OCI-LY7 (cell line): ENCODE measurements around the gene INHBB. TPM values are rescaled to one million over a fixed set of nuclear protein-coding genes. Genes with fewer than 3 reads are reported as not detected.

Source experiments
- BruUV-seq: library from RNA; stranded (reverse); fragments of 400-500 nt; replicated peaks from 2 replicates; lab custom pipeline; 2021; lab: Mats Ljungman, UMichigan
- CTCF ChIA-PET: fragments of 300-600 bp; sonication (Branson Sonifier 250); formaldehyde crosslinking; loops from one replicate; lab custom pipeline; 2022; ENCODE audit warnings: antibody characterized with exemption; ENCODE audit not compliant: unreplicated experiment; lab: Charles Lee
- POLR2A ChIA-PET: fragments of 300-600 bp; sonication (Branson Sonifier 250); formaldehyde crosslinking; loops from one replicate; lab custom pipeline; 2022; ENCODE audit warnings: antibody characterized with exemption; lab: Charles Lee
- DNase-seq: peaks from one replicate; pipeline ENCODE4 v3.0.0-alpha.2; 2015; ENCODE audit warnings: low spot score
- H2AFZ ChIP-seq: fragments of 200-600 bp; sonication (generic), shearing (Covaris generic); 2 replicates; pipeline ENCODE4 v1.6.1; 2014; ENCODE audit warnings: mild to moderate bottlenecking, antibody characterized with exemption, low read length, moderate library complexity
- H3K27ac ChIP-seq: fragments of 200-600 bp; sonication (generic); 2 replicates; pipeline ENCODE4 v1.5.1; 2014; ENCODE audit warnings: mixed run types, low read depth, mild to moderate bottlenecking, moderate library complexity, low read length, inconsistent platforms; ENCODE audit not compliant: poor library complexity, severe bottlenecking
- H3K36me3 ChIP-seq: fragments of 200-600 bp; sonication (generic); 2 replicates; pipeline ENCODE4 v1.6.1; 2014; ENCODE audit warnings: mild to moderate bottlenecking, antibody characterized with exemption, low read length, moderate library complexity, mixed read lengths; ENCODE audit not compliant: insufficient read depth
- H3K4me1 ChIP-seq: fragments of 200-600 bp; sonication (generic); 2 replicates; pipeline ENCODE4 v1.5.1; 2014; ENCODE audit warnings: mild to moderate bottlenecking, low read length; ENCODE audit not compliant: insufficient read depth, poor library complexity, severe bottlenecking
- H3K4me2 ChIP-seq: fragments of 200-600 bp; sonication (generic); 2 replicates; pipeline ENCODE4 v1.6.1; 2014; ENCODE audit warnings: mild to moderate bottlenecking, low read length
- H3K4me3 ChIP-seq: fragments of 200-600 bp; sonication (generic); 2 replicates; pipeline ENCODE4 v1.5.1; 2014; ENCODE audit warnings: mild to moderate bottlenecking, low read depth, low read length; ENCODE audit not compliant: poor library complexity, severe bottlenecking
- H3K79me2 ChIP-seq: fragments of 200-600 bp; sonication (generic); 2 replicates; pipeline ENCODE4 v1.6.1; 2016; ENCODE audit warnings: low read depth, mild to moderate bottlenecking, low read length, moderate library complexity, mixed read lengths; ENCODE audit not compliant: insufficient read depth
- H3K9me2 ChIP-seq: fragments of 200-600 bp; sonication (generic); 2 replicates; pipeline ENCODE4 v1.6.1; 2016; ENCODE audit warnings: mild to moderate bottlenecking, low read length, mixed read lengths; ENCODE audit not compliant: insufficient read depth
- H3K9me3 ChIP-seq: fragments of 200-600 bp; sonication (generic); 2 replicates; pipeline ENCODE4 v1.6.1; 2014; ENCODE audit warnings: mild to moderate bottlenecking, mixed run types, low read length, mixed read lengths
- H4K20me1 ChIP-seq: fragments of 200-600 bp; sonication (generic); 2 replicates; pipeline ENCODE4 v1.6.1; 2014; ENCODE audit warnings: mild to moderate bottlenecking, antibody characterized with exemption, low read length, moderate library complexity, mixed read lengths; ENCODE audit not compliant: insufficient read depth
- CTCF ChIP-seq: fragments of 200-600 bp; sonication (generic); conservative IDR thresholded peaks from 2 replicates; pipeline ENCODE4 v1.5.1; 2014; ENCODE audit warnings: mild to moderate bottlenecking, antibody characterized with exemption, low read length, moderate library complexity, mixed read lengths
- EZH2phosphoT487 ChIP-seq: fragments of 200-600 bp; sonication (generic); IDR thresholded peaks from 2 replicates; pipeline ENCODE4 v1.6.1; 2018; ENCODE audit warnings: low read depth, borderline replicate concordance, mild to moderate bottlenecking, mixed run types, antibody characterized with exemption, low read length, moderate library complexity, mixed read lengths
- intact Hi-C: fragments of 100-400 bp; cut with micrococcal nuclease; formaldehyde crosslinking; loops from one replicate; pipeline ENCODE4 v1.10.0; 2022; ENCODE audit not compliant: unreplicated experiment
- total RNA-seq, 2 experiments: library from RNA; depleted of rRNA in 1 of 2; stranded (reverse); fragments of >200 nt in 1 of 2; shearing (Covaris generic) in 1 of 2; gene quantifications; 2 replicates each; pipeline ENCODE4 v1.2.3, GENCODE V29; 2014 to 2022

Gene INHBB
- total RNA-seq, 2 experiments from 2014 or later = not detected

- Histone ChIP-seq H2AFZ (no peak overlapping the region), H3K27ac (no peak overlapping the region), H3K9me3 (no peaks in the 10 kb centered on the region), H3K4me3 (no peak overlapping the region), H4K20me1 (no peaks in the 10 kb centered on the region), H3K4me1 (no peaks in the 10 kb centered on the region), H3K36me3 (no peaks in the 10 kb centered on the region), H3K9me2 (no peaks in the 10 kb centered on the region), H3K79me2 (no peaks in the 10 kb centered on the region), H3K4me2 (no peak overlapping the region)
- intact Hi-C loops = no loop called here
- CTCF ChIA-PET = no interaction called here
- no peak for TF ChIP-seq EZH2phosphoT487
- TF ChIP-seq CTCF = no peak
- BruUV-seq = no TSS peak
- no peak for DNase-seq
- POLR2A ChIA-PET = no interaction called here
These were observed 26.8 kb upstream of the INHBB start for GRCh38 chr2:120319123-120319522.

- no peak for DNase-seq
- BruUV-seq = no TSS peak
- intact Hi-C loops = no loop called here
These were observed 26.1 kb upstream of the INHBB start for GRCh38 chr2:120319686-120320317.

More at GRCh38 chr2:120319686-120320317, 26.1 kb upstream of the INHBB start:
- no peaks in the 10 kb centered on the region for H3K9me3 ChIP-seq
- H3K9me2 ChIP-seq = no peaks in the 10 kb centered on the region
- POLR2A ChIA-PET = interaction anchor here (0.7 kb wide), 1 partner anchor 440 kb away, joined by 5 read pairs; no protein-coding TSS in a partner anchor
- H3K4me3 ChIP-seq = no peak overlapping the region
- no peaks in the 10 kb centered on the region for H4K20me1 ChIP-seq
- H3K79me2 ChIP-seq = no peaks in the 10 kb centered on the region
- H2AFZ ChIP-seq = no peak overlapping the region
- no peaks in the 10 kb centered on the region for H3K4me1 ChIP-seq
- no peaks in the 10 kb centered on the region for H3K36me3 ChIP-seq
- TF ChIP-seq CTCF (no peak), EZH2phosphoT487 (no peak)
- no peak overlapping the region for H3K4me2 ChIP-seq
- no peak overlapping the region for H3K27ac ChIP-seq
- CTCF ChIA-PET = no interaction called here
